ENCODE data around the gene CDON. TPM values are rescaled to one million over a fixed set of nuclear protein-coding genes. Genes with fewer than 3 reads are reported as not detected.

Gene CDON
- total and polyA plus RNA-seq, 2 of the 13 experiments (the other 11 are each of a cell fraction or from before 2014, with no cell fraction given), result 9.6 to 12.8 TPM

GRCh38 chr11:126048197-126048596 lies 14.5 kb downstream of the CDON start:
- intact Hi-C loops (cut with micrococcal nuclease; ENCODE audit: unreplicated experiment), result no loop called here
- no peak overlapping the region for H3K4me3 ChIP-seq (replicated peaks in 1 of 3; ENCODE audit: insufficient read depth in 1 of 3, low read depth in 2 of 3, low read length in 3 of 3)

GRCh38 chr11:126046570-126047195 lies 16.0 kb downstream of the CDON start:
- Histone ChIP-seq H3K4me1 (ENCODE audit: insufficient read depth, low read length) (peaks cover 11% of the 10 kb centered on the region; the same call in 1 of the 2 replicates), H2AFZ (ENCODE audit: low read length) (no peak overlapping the region), H3K79me2 (ENCODE audit: insufficient read depth, low read length) (peaks cover 7% of the 10 kb centered on the region), H4K20me1 (ENCODE audit: insufficient read depth, low read length) (no peaks in the 10 kb centered on the region), H3K9ac (ENCODE audit: insufficient read depth, low read depth, low read length) (no peak overlapping the region), H3K9me3 (ENCODE audit: low read length) (no peaks in the 10 kb centered on the region), H3K4me3 (replicated peaks in 1 of 3; ENCODE audit: insufficient read depth in 1 of 3, low read depth in 2 of 3, low read length in 3 of 3) (no peak overlapping the region), H3K27me3 (ENCODE audit: control insufficient read depth in 1 of 2, insufficient read depth in 2 of 2, low read length in 2 of 2) (no peaks in the 10 kb centered on the region), H3K4me2 (ENCODE audit: low read depth, low read length) (no peak overlapping the region), H3K36me3 (replicated peaks in 1 of 2; ENCODE audit: control insufficient read depth in 1 of 2, insufficient read depth in 2 of 2, low read length in 2 of 2) (0 out of 5 replicates have a peak, but pooled peaks cover 0 to 3% of the 10 kb centered on the region in 2 experiments), H3K27ac (ENCODE audit: extremely low read length, insufficient read depth, low read length) (no peak overlapping the region)
- no peak for ATAC-seq
- DNase-seq (ENCODE audit: low spot score), result no peak
- FAIRE-seq, result no peak
- WGBS (ENCODE audit: low lambda C conversion rate), result 94% methylated on average over 5 of the region's 5 CpGs
- in situ Hi-C loops (cut with HindIII; ENCODE audit: extremely low pct_ligation_motif_present, low pct_unique_long_range_greater_than_20kb) (no loop called here), intact Hi-C loops (cut with micrococcal nuclease; ENCODE audit: unreplicated experiment) (no loop called here)
- ChIA-PET POLR2A (no interaction called here), CTCF (ENCODE audit: low intra/inter-chr PET ratio, low total read pairs) (no interaction called here)
- BruUV-seq (replicated peaks), result no TSS peak
- TF ChIP-seq ZFAT (CRISPR knock-in tag; conservative IDR thresholded peaks at IDR 0.05) (no peak), ZXDC (CRISPR knock-in tag; IDR thresholded peaks at IDR 0.05) (no peak), ZBTB49 (CRISPR knock-in tag; IDR thresholded peaks at IDR 0.05; ENCODE audit: borderline replicate concordance) (no peak)

More at GRCh38 chr11:126048197-126048596, 14.5 kb downstream of the CDON start:
- peaks cover 7% of the 10 kb centered on the region for H3K79me2 ChIP-seq (ENCODE audit: insufficient read depth, low read length)
- FAIRE-seq (no peak), ATAC-seq (no peak), DNase-seq (ENCODE audit: low spot score) (no peak)
- TF ChIP-seq ZNF441 (CRISPR knock-in tag; IDR thresholded peaks at IDR 0.05; ENCODE audit: borderline replicate concordance) (no peak), SSRP1 (CRISPR knock-in tag; IDR thresholded peaks at IDR 0.05) (no peak), ZNF777 (CRISPR knock-in tag; IDR thresholded peaks at IDR 0.05) (no peak), ZNF468 (CRISPR knock-in tag; IDR thresholded peaks at IDR 0.05) (no peak), NR3C1 (CRISPR knock-in tag; IDR thresholded peaks at IDR 0.05) (no peak), KLF15 (CRISPR knock-in tag; IDR thresholded peaks at IDR 0.05; ENCODE audit: borderline replicate concordance) (no peak), TERF1 (CRISPR knock-in tag; IDR thresholded peaks at IDR 0.05) (no peak)
- WGBS (ENCODE audit: low lambda C conversion rate), result 97% methylated on average over 5 of the region's 5 CpGs
- no peaks in the 10 kb centered on the region for H3K9me3 ChIP-seq (ENCODE audit: low read length)
- no peak overlapping the region for H2AFZ ChIP-seq (ENCODE audit: low read length)
- H4K20me1 ChIP-seq (ENCODE audit: insufficient read depth, low read length), result no peaks in the 10 kb centered on the region
- 0 out of 5 replicates have a peak, but pooled peaks cover 0 to 3% of the 10 kb centered on the region in 2 experiments for H3K36me3 ChIP-seq (replicated peaks in 1 of 2; ENCODE audit: control insufficient read depth in 1 of 2, insufficient read depth in 2 of 2, low read length in 2 of 2)
- BruUV-seq (replicated peaks), result no TSS peak
- no peaks in the 10 kb centered on the region for H3K27me3 ChIP-seq (ENCODE audit: control insufficient read depth in 1 of 2, insufficient read depth in 2 of 2, low read length in 2 of 2)
- ChIA-PET CTCF (ENCODE audit: low intra/inter-chr PET ratio, low total read pairs) (no interaction called here), POLR2A (no interaction called here)
- H3K9ac ChIP-seq (ENCODE audit: insufficient read depth, low read depth, low read length), result no peak overlapping the region
- in situ Hi-C loops (cut with HindIII; ENCODE audit: extremely low pct_ligation_motif_present, low pct_unique_long_range_greater_than_20kb), result no loop called here
- H3K27ac ChIP-seq (ENCODE audit: extremely low read length, insufficient read depth, low read length), result no peak overlapping the region
- H3K4me2 ChIP-seq (ENCODE audit: low read depth, low read length), result no peak overlapping the region
- H3K4me1 ChIP-seq (ENCODE audit: insufficient read depth, low read length), result peaks cover 6% of the 10 kb centered on the region; the same call in 1 of the 2 replicates

Data from HepG2 (cell line).